Upper lobe of right lung (tissue), 1 donor: ENCODE results near the gene MAU2. TPM values are rescaled to one million over a fixed set of nuclear protein-coding genes. Genes with fewer than 3 reads are reported as not detected.

Experiments
- ATAC-seq: fragments of 200-7000 bp; cut with Tn5 transposase; one replicate; pipeline ENCODE4 v1.9.1; 2020; ENCODE audit warnings: mild to moderate bottlenecking, moderate library complexity
- DNase-seq: peaks from one replicate; pipeline ENCODE4 v3.0.0-alpha.2; 2020
- H3K27ac ChIP-seq: fragments of 200-600 bp; one replicate; pipeline ENCODE4 v1.8.0; 2022
- H3K27me3 ChIP-seq: fragments of 200-600 bp; one replicate; pipeline ENCODE4 v1.8.0; 2022; ENCODE audit warnings: mild to moderate bottlenecking
- H3K36me3 ChIP-seq: fragments of 200-600 bp; one replicate; pipeline ENCODE4 v1.8.0; 2022
- H3K4me1 ChIP-seq: fragments of 200-600 bp; one replicate; pipeline ENCODE4 v1.8.0; 2022
- H3K4me3 ChIP-seq: fragments of 200-600 bp; one replicate; pipeline ENCODE4 v1.8.0; 2022; ENCODE audit warnings: mild to moderate bottlenecking
- H3K9me3 ChIP-seq: fragments of 200-600 bp; one replicate; pipeline ENCODE4 v1.8.0; 2022
- CTCF ChIP-seq: fragments of 200-600 bp; IDR thresholded peaks from one replicate; pipeline ENCODE4 v1.8.0; 2022; ENCODE audit warnings: antibody characterized with exemption
- intact Hi-C: fragments of 100-400 bp; cut with DNase I; formaldehyde crosslinking; loops from one replicate; pipeline ENCODE4 v1.11.0; 2022
- total RNA-seq: library from RNA; stranded (reverse); fragmentation: NEBNext Ultra II Directional; extraction: Animal tissue kit (Norgen Biotek cat#: 25700); gene quantifications from one replicate; pipeline ENCODE4 v1.2.1, GENCODE V29; 2021
- donor health status: DM: no; HTN: yes; CAD: no; lungs with severe emphysema.

MAU2 gene
- total RNA-seq, 1 donor from 2014 or later, result 60.5 TPM

GRCh38 chr19:19304186-19304965 lies 16.3 kb upstream of the MAU2 start:
- no peak for ATAC-seq
- H3K27me3 ChIP-seq, result no peaks in the 10 kb centered on the region
- H3K36me3 ChIP-seq, result peaks cover 88% of the 10 kb centered on the region
- H3K4me1 ChIP-seq, result no peaks in the 10 kb centered on the region
- DNase-seq, result no peak
- no peak overlapping the region for H3K4me3 ChIP-seq
- H3K9me3 ChIP-seq, result no peaks in the 10 kb centered on the region
- TF ChIP-seq CTCF, result no peak
- intact Hi-C loops, result no loop called here
- no peak overlapping the region for H3K27ac ChIP-seq

- H3K27ac ChIP-seq, result no peak overlapping the region
- H3K4me1 ChIP-seq, result no peaks in the 10 kb centered on the region
- H3K9me3 ChIP-seq, result no peaks in the 10 kb centered on the region
- no peak overlapping the region for H3K4me3 ChIP-seq
- peaks cover 95% of the 10 kb centered on the region for H3K36me3 ChIP-seq
- H3K27me3 ChIP-seq, result no peaks in the 10 kb centered on the region
- ATAC-seq (no peak), DNase-seq (no peak)
- intact Hi-C loops, result no loop called here
- no peak for TF ChIP-seq CTCF
These were observed 15.6 kb upstream of the MAU2 start for GRCh38 chr19:19305066-19305465.

GRCh38 chr19:19305696-19306095 lies 14.9 kb upstream of the MAU2 start:
- no peaks in the 10 kb centered on the region for H3K27me3 ChIP-seq
- no peaks in the 10 kb centered on the region for H3K9me3 ChIP-seq
- H3K4me3 ChIP-seq, result no peak overlapping the region
- no peak for TF ChIP-seq CTCF
- H3K36me3 ChIP-seq, result peaks cover 95% of the 10 kb centered on the region
- H3K4me1 ChIP-seq, result no peaks in the 10 kb centered on the region
- intact Hi-C loops, result no loop called here
- no peak for DNase-seq
- no peak for ATAC-seq
- no peak overlapping the region for H3K27ac ChIP-seq

GRCh38 chr19:19306191-19306590 lies 14.4 kb upstream of the MAU2 start:
- intact Hi-C loops, result no loop called here
- Histone ChIP-seq H3K27ac (no peak overlapping the region), H3K27me3 (no peaks in the 10 kb centered on the region), H3K9me3 (no peaks in the 10 kb centered on the region), H3K4me3 (no peak overlapping the region), H3K4me1 (no peaks in the 10 kb centered on the region), H3K36me3 (peaks cover 92% of the 10 kb centered on the region)
- DNase-seq, result no peak
- no peak for TF ChIP-seq CTCF
- no peak for ATAC-seq

- no peak for TF ChIP-seq CTCF
- Histone ChIP-seq H3K36me3 (peaks cover 89% of the 10 kb centered on the region), H3K27ac (no peak overlapping the region), H3K4me1 (no peaks in the 10 kb centered on the region), H3K27me3 (no peaks in the 10 kb centered on the region), H3K9me3 (no peaks in the 10 kb centered on the region), H3K4me3 (no peak overlapping the region)
- no peak for ATAC-seq
- no peak for DNase-seq
- intact Hi-C loops, result no loop called here
These were observed 12.3 kb upstream of the MAU2 start for GRCh38 chr19:19308373-19308772.
